SK-N-SH treated with all-trans-retinoic acid at 6 μM for 48 hours (cell line): Measurements from ENCODE around the gene CRYBA2.

Experiments used
- ATAC-seq: fragments of 200-7000 bp; cut with Tn5 transposase; 3 replicates; pipeline ENCODE4 v1.9.1; 2020; ENCODE audit warnings: mild to moderate bottlenecking, moderate library complexity
- ARNTL ChIP-seq: fragments of 450-650 bp; formaldehyde crosslinking; IDR thresholded peaks from 2 replicates; pipeline ENCODE4 v1.5.0; 2020; ENCODE audit warnings: low read depth, mild to moderate bottlenecking, moderate library complexity, borderline replicate concordance
- BACH2 ChIP-seq: fragments of 250-450 bp; sonication (Bioruptor Pico); IDR thresholded peaks from 2 replicates; pipeline ENCODE4 v1.9.0; 2021; ENCODE audit warnings: mild to moderate bottlenecking, borderline replicate concordance
- CSDC2 ChIP-seq: fragments of 250-450 bp; sonication (Bioruptor Pico); IDR thresholded peaks from 2 replicates; pipeline ENCODE4 v1.5.0; 2020; ENCODE audit warnings: mild to moderate bottlenecking, moderate library complexity
- ESRRG ChIP-seq: fragments of 250-450 bp; sonication (Bioruptor Pico); IDR thresholded peaks from 2 replicates; pipeline ENCODE4 v1.6.1; 2021; ENCODE audit warnings: mild to moderate bottlenecking
- GLIS3 ChIP-seq: fragments of 250-450 bp; sonication (Bioruptor Pico); IDR thresholded peaks from 2 replicates; pipeline ENCODE4 v1.5.0; 2020; ENCODE audit warnings: mild to moderate bottlenecking, moderate library complexity
- ISL1 ChIP-seq: fragments of 250-450 bp; sonication (Bioruptor Pico); IDR thresholded peaks from 2 replicates; pipeline ENCODE4 v2.1.2; 2022; ENCODE audit warnings: mild to moderate bottlenecking, moderate library complexity
- PPARA ChIP-seq: fragments of 250-450 bp; sonication (Bioruptor Pico); IDR thresholded peaks from 2 replicates; pipeline ENCODE4 v1.5.0; 2020; ENCODE audit warnings: mild to moderate bottlenecking, borderline replicate concordance
- RARB ChIP-seq: fragments of 250-450 bp; sonication (Bioruptor Pico); IDR thresholded peaks from 2 replicates; pipeline ENCODE4 v1.8.0; 2021; ENCODE audit warnings: mild to moderate bottlenecking, moderate library complexity
- TCF4 ChIP-seq: fragments of 250-450 bp; sonication (Bioruptor Pico); IDR thresholded peaks from 2 replicates; pipeline ENCODE4 v1.8.0; 2021; ENCODE audit warnings: mild to moderate bottlenecking, moderate library complexity, borderline replicate concordance
- TOX ChIP-seq: fragments of 250-450 bp; sonication (Bioruptor Pico); IDR thresholded peaks from 2 replicates; pipeline ENCODE4 v1.8.0; 2021; ENCODE audit warnings: mild to moderate bottlenecking, moderate library complexity, borderline replicate concordance
- ZC3H10 ChIP-seq: fragments of 250-450 bp; sonication (Bioruptor Pico); IDR thresholded peaks from 2 replicates; pipeline ENCODE4 v1.5.1; 2021; ENCODE audit warnings: mild to moderate bottlenecking, moderate library complexity
- ZFP30 ChIP-seq: fragments of 450-650 bp; formaldehyde crosslinking; IDR thresholded peaks from 2 replicates; pipeline ENCODE4 v1.5.0; 2022; ENCODE audit warnings: mild to moderate bottlenecking, moderate library complexity
- ZNF565 ChIP-seq: fragments of 450-650 bp; formaldehyde crosslinking; conservative IDR thresholded peaks from 2 replicates; pipeline ENCODE4 v1.5.0; 2020; ENCODE audit warnings: low read depth, mild to moderate bottlenecking, moderate library complexity
- ZNF70 ChIP-seq: fragments of 450-650 bp; formaldehyde crosslinking; IDR thresholded peaks from 2 replicates; pipeline ENCODE4 v1.5.0; 2020; ENCODE audit warnings: mild to moderate bottlenecking, moderate library complexity
- ZNF8 ChIP-seq: fragments of 450-650 bp; formaldehyde crosslinking; IDR thresholded peaks from 2 replicates; pipeline ENCODE4 v1.5.0; 2020; ENCODE audit warnings: mild to moderate bottlenecking, moderate library complexity
- TF ChIP-seq, protein P1 (sequence below): fragments of 250-450 bp; sonication (Bioruptor Pico); IDR thresholded peaks from 2 replicates; pipeline ENCODE4 v1.5.0; 2020; ENCODE audit warnings: mild to moderate bottlenecking, moderate library complexity
- TF ChIP-seq, protein P2 (sequence below): fragments of 250-450 bp; sonication (Bioruptor Pico); IDR thresholded peaks from 2 replicates; pipeline ENCODE4 v1.8.0; 2021; ENCODE audit warnings: low read depth, mild to moderate bottlenecking, moderate library complexity, borderline replicate concordance
- TF ChIP-seq, protein P3 (sequence below): fragments of 250-450 bp; sonication (Bioruptor Pico); IDR thresholded peaks from 2 replicates; pipeline ENCODE4 v1.5.1; 2021; ENCODE audit warnings: mild to moderate bottlenecking, moderate library complexity
- TF ChIP-seq, protein P4 (sequence below): fragments of 250-450 bp; sonication (Bioruptor Pico); IDR thresholded peaks from 2 replicates; pipeline ENCODE4 v1.5.1; 2020; ENCODE audit warnings: low read depth, mild to moderate bottlenecking, moderate library complexity
- TF ChIP-seq, protein P5 (sequence below): fragments of 250-450 bp; sonication (Bioruptor Pico); IDR thresholded peaks from 2 replicates; pipeline ENCODE4 v1.8.0; 2020; ENCODE audit warnings: mild to moderate bottlenecking, moderate library complexity, borderline replicate concordance

CRYBA2 gene

DNA sequence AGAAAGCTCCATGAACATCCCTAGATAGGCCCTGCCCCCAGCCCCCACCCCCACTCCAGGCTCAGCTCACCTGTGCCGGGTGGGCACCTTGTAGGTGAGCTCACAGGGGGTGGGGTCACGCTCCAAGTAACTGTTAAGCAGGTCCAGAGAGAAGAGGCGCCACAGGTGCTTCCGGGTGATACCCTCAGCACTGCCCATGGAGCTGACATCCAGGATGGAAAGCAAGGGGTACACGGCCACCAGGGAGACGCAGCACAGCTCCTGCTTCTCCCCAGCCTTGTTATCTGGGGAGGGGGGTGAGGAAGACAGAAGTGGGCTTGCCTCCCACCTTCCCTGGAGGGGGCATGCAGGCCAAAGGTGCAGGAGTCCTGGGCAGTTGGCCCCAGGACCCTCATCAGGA is 26.2 kb upstream of the CRYBA2 start:
- TF ChIP-seq ZNF565 (CRISPR knock-in tag), result no peak
- TF ChIP-seq, protein P1, sequence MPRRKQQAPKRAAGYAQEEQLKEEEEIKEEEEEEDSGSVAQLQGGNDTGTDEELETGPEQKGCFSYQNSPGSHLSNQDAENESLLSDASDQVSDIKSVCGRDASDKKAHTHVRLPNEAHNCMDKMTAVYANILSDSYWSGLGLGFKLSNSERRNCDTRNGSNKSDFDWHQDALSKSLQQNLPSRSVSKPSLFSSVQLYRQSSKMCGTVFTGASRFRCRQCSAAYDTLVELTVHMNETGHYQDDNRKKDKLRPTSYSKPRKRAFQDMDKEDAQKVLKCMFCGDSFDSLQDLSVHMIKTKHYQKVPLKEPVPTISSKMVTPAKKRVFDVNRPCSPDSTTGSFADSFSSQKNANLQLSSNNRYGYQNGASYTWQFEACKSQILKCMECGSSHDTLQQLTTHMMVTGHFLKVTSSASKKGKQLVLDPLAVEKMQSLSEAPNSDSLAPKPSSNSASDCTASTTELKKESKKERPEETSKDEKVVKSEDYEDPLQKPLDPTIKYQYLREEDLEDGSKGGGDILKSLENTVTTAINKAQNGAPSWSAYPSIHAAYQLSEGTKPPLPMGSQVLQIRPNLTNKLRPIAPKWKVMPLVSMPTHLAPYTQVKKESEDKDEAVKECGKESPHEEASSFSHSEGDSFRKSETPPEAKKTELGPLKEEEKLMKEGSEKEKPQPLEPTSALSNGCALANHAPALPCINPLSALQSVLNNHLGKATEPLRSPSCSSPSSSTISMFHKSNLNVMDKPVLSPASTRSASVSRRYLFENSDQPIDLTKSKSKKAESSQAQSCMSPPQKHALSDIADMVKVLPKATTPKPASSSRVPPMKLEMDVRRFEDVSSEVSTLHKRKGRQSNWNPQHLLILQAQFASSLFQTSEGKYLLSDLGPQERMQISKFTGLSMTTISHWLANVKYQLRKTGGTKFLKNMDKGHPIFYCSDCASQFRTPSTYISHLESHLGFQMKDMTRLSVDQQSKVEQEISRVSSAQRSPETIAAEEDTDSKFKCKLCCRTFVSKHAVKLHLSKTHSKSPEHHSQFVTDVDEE, result no peak
- TF ChIP-seq, protein P2, sequence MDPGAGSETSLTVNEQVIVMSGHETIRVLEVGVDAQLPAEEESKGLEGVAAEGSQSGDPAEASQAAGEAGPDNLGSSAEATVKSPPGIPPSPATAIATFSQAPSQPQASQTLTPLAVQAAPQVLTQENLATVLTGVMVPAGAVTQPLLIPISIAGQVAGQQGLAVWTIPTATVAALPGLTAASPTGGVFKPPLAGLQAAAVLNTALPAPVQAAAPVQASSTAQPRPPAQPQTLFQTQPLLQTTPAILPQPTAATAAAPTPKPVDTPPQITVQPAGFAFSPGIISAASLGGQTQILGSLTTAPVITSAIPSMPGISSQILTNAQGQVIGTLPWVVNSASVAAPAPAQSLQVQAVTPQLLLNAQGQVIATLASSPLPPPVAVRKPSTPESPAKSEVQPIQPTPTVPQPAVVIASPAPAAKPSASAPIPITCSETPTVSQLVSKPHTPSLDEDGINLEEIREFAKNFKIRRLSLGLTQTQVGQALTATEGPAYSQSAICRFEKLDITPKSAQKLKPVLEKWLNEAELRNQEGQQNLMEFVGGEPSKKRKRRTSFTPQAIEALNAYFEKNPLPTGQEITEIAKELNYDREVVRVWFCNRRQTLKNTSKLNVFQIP (CRISPR knock-in tag), result no peak
- no peak for TF ChIP-seq ZNF70 (CRISPR knock-in tag)
- no peak for TF ChIP-seq ISL1 (CRISPR knock-in tag)
- TF ChIP-seq ESRRG (CRISPR knock-in tag), result no peak
- no peak for TF ChIP-seq TOX (CRISPR knock-in tag)
- TF ChIP-seq ZFP30, result no peak
- TF ChIP-seq, all 23 proteins: peak for 0

DNA sequence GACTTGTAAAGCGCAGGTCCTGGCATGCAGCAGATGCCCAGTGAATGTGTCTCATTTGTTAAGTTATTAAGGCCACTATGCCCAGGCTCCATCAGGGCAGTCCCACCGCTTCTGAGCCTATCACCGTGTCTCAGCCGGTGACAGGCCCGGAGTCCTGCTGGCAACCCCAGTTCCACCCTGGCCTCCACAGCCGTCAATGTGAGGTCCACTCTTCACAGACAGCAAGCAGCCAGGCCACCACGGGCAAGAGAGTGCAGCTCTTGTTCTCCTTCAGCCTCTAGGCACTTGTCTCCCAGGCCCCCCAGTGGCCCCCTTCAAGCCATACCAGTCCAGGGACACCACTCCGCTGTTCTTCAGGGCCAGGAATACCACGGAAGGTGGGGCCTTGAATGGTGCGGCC is 25.5 kb upstream of the CRYBA2 start:
- no peak for TF ChIP-seq PPARA
- TF ChIP-seq TCF4 (CRISPR knock-in tag), result no peak
- TF ChIP-seq ZC3H10 (CRISPR knock-in tag), result no peak
- TF ChIP-seq, protein P1, result no peak
- TF ChIP-seq CSDC2, result no peak
- TF ChIP-seq, protein P3, sequence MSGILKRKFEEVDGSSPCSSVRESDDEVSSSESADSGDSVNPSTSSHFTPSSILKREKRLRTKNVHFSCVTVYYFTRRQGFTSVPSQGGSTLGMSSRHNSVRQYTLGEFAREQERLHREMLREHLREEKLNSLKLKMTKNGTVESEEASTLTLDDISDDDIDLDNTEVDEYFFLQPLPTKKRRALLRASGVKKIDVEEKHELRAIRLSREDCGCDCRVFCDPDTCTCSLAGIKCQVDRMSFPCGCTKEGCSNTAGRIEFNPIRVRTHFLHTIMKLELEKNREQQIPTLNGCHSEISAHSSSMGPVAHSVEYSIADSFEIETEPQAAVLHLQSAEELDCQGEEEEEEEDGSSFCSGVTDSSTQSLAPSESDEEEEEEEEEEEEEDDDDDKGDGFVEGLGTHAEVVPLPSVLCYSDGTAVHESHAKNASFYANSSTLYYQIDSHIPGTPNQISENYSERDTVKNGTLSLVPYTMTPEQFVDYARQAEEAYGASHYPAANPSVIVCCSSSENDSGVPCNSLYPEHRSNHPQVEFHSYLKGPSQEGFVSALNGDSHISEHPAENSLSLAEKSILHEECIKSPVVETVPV (CRISPR knock-in tag), result no peak
- TF ChIP-seq, protein P4, sequence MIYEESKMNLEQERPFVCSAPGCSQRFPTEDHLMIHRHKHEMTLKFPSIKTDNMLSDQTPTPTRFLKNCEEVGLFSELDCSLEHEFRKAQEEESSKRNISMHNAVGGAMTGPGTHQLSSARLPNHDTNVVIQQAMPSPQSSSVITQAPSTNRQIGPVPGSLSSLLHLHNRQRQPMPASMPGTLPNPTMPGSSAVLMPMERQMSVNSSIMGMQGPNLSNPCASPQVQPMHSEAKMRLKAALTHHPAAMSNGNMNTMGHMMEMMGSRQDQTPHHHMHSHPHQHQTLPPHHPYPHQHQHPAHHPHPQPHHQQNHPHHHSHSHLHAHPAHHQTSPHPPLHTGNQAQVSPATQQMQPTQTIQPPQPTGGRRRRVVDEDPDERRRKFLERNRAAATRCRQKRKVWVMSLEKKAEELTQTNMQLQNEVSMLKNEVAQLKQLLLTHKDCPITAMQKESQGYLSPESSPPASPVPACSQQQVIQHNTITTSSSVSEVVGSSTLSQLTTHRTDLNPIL (CRISPR knock-in tag), result no peak
- TF ChIP-seq ARNTL, result no peak
- TF ChIP-seq, protein P5, sequence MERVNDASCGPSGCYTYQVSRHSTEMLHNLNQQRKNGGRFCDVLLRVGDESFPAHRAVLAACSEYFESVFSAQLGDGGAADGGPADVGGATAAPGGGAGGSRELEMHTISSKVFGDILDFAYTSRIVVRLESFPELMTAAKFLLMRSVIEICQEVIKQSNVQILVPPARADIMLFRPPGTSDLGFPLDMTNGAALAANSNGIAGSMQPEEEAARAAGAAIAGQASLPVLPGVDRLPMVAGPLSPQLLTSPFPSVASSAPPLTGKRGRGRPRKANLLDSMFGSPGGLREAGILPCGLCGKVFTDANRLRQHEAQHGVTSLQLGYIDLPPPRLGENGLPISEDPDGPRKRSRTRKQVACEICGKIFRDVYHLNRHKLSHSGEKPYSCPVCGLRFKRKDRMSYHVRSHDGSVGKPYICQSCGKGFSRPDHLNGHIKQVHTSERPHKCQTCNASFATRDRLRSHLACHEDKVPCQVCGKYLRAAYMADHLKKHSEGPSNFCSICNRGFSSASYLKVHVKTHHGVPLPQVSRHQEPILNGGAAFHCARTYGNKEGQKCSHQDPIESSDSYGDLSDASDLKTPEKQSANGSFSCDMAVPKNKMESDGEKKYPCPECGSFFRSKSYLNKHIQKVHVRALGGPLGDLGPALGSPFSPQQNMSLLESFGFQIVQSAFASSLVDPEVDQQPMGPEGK (CRISPR knock-in tag), result no peak
- TF ChIP-seq ISL1 (CRISPR knock-in tag), result no peak
- TF ChIP-seq, all 23 proteins: peak for 0
- no peak for ATAC-seq

More for the DNA sequence above, 26.2 kb upstream of the CRYBA2 start:
- ATAC-seq, result no peak

DNA sequence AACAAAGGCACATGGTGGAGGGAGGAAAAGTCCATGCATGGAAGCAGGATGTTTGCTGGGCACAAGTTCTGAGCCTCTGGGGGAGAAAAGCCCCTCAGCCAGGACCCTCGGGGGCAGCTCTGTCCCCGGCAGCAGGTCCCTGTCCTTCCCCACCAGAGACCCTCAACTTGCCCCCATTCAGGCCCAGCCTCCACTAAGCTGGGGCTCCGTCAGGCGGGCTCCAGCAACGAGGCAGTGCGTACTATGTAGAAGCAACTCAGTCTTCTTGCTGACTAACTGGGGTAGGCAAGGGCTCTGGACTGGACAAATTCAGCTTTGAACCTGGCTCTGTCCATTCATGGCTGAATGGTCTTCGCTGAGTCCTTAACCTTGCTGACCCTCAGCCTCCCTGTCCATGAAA is 25.1 kb upstream of the CRYBA2 start:
- no peak for ATAC-seq
- TF ChIP-seq ZFP30 (no peak), ESRRG (CRISPR knock-in tag) (no peak), CSDC2 (no peak), GLIS3 (CRISPR knock-in tag) (no peak), RARB (CRISPR knock-in tag) (no peak), ZC3H10 (CRISPR knock-in tag) (no peak), BACH2 (CRISPR knock-in tag) (no peak), ARNTL (no peak), TOX (CRISPR knock-in tag) (no peak), ZNF8 (CRISPR knock-in tag) (no peak)
- TF ChIP-seq, protein P3 (CRISPR knock-in tag), result no peak
- TF ChIP-seq, protein P2 (CRISPR knock-in tag), result no peak
